Neural crest cell (in vitro differentiated cells): ENCODE measurements around the gene PPIC. TPM values are rescaled to one million over a fixed set of nuclear protein-coding genes. Genes with fewer than 3 reads are reported as not detected.

ENCODE experiments used
- DNase-seq: peaks from one replicate; pipeline ENCODE4 v3.0.0; 2021; ENCODE audit warnings: low read depth, mixed read lengths, low spot score
- H3K27ac Mint-ChIP-seq: one replicate; pipeline ENCODE4 v1.8.0; 2021; ENCODE audit warnings: mild to moderate bottlenecking, mixed read lengths; ENCODE audit not compliant: unreplicated experiment
- H3K27me3 Mint-ChIP-seq: 2 replicates; pipeline ENCODE4 v1.8.0; 2021; ENCODE audit warnings: low read depth, mild to moderate bottlenecking, mixed read lengths
- H3K36me3 Mint-ChIP-seq: 2 replicates; pipeline ENCODE4 v1.8.0; 2021; ENCODE audit warnings: low read depth, mild to moderate bottlenecking, mixed read lengths
- H3K4me1 Mint-ChIP-seq: 2 replicates; pipeline ENCODE4 v1.8.0; 2021; ENCODE audit warnings: mixed read lengths
- H3K4me3 Mint-ChIP-seq: one replicate; pipeline ENCODE4 v1.8.0; 2021; ENCODE audit warnings: mild to moderate bottlenecking, mixed read lengths
- H3K9me3 Mint-ChIP-seq: 2 replicates; pipeline ENCODE4 v1.8.0; 2021; ENCODE audit warnings: mixed read lengths
- CTCF ChIP-seq: fragments of 200-600 bp; sonication (generic); conservative IDR thresholded peaks from 2 replicates; pipeline ENCODE4 v1.5.0; 2021; ENCODE audit warnings: antibody characterized with exemption, mild to moderate bottlenecking
- total RNA-seq: library from RNA; stranded (reverse); gene quantifications from 2 replicates; pipeline ENCODE4 v1.2.1, GENCODE V29; 2021

The PPIC gene
- total RNA-seq, 1 donor from 2014 or later: 1.7 TPM

- H3K9me3 Mint-ChIP-seq: peaks cover 4% of the 10 kb centered on the region
- no peak overlapping the region for H3K4me3 Mint-ChIP-seq
- no peak for DNase-seq
- no peak overlapping the region for H3K27ac Mint-ChIP-seq
- no peaks in the 10 kb centered on the region for H3K36me3 Mint-ChIP-seq
- H3K4me1 Mint-ChIP-seq: no peaks in the 10 kb centered on the region
- no peak for TF ChIP-seq CTCF
- H3K27me3 Mint-ChIP-seq: peaks cover 50% of the 10 kb centered on the region
Observed at GRCh38 chr5:123047706-123048105, 11.2 kb upstream of the PPIC start.

GRCh38 chr5:123046222-123046621 is 9.7 kb upstream of the PPIC start:
- Mint-ChIP-seq H3K9me3 (peaks cover 4% of the 10 kb centered on the region), H3K27ac (no peak overlapping the region), H3K4me1 (no peaks in the 10 kb centered on the region), H3K4me3 (no peak overlapping the region), H3K27me3 (peaks cover 56% of the 10 kb centered on the region), H3K36me3 (no peaks in the 10 kb centered on the region)
- no peak for TF ChIP-seq CTCF
- no peak for DNase-seq

- Mint-ChIP-seq H3K27me3 (peaks cover 57% of the 10 kb centered on the region), H3K4me1 (no peaks in the 10 kb centered on the region), H3K36me3 (no peaks in the 10 kb centered on the region), H3K27ac (no peak overlapping the region), H3K9me3 (no peaks in the 10 kb centered on the region), H3K4me3 (no peak overlapping the region)
- no peak for DNase-seq
- no peak for TF ChIP-seq CTCF
Observed at GRCh38 chr5:123044926-123045617, 8.5 kb upstream of the PPIC start.

- Mint-ChIP-seq H3K9me3 (no peaks in the 10 kb centered on the region), H3K36me3 (no peaks in the 10 kb centered on the region), H3K27me3 (peaks cover 72% of the 10 kb centered on the region), H3K27ac (no peak overlapping the region), H3K4me3 (no peak overlapping the region), H3K4me1 (peaks cover 7% of the 10 kb centered on the region)
- no peak for DNase-seq
- no peak for TF ChIP-seq CTCF
Observed at GRCh38 chr5:123039673-123040072, 3.1 kb upstream of the PPIC start.

- no peaks in the 10 kb centered on the region for H3K36me3 Mint-ChIP-seq
- no peak overlapping the region for H3K27ac Mint-ChIP-seq
- DNase-seq: no peak
- peak overlapping the region; percentile 77 for H3K4me3 Mint-ChIP-seq
- H3K9me3 Mint-ChIP-seq: no peaks in the 10 kb centered on the region
- TF ChIP-seq CTCF: no peak
- peaks cover 83% of the 10 kb centered on the region for H3K27me3 Mint-ChIP-seq
- peaks cover 7% of the 10 kb centered on the region for H3K4me1 Mint-ChIP-seq
Observed at GRCh38 chr5:123037104-123037418, 536 bp upstream of the PPIC start.
